Suprapubic skin (tissue), 4 donors: ENCODE results near the gene SLC5A4.

ENCODE experiments used
- POLR2A ChIP-seq, 2 donors: fragments of 450-650 bp; IDR thresholded peaks; one replicate each; pipeline ENCODE4 v1.6.1; 2017; ENCODE audit warnings: antibody characterized with exemption in 2 of 2, mild to moderate bottlenecking in 2 of 2, moderate library complexity in 2 of 2
- POLR2AphosphoS5 ChIP-seq, 3 donors: sonication (generic); formaldehyde crosslinking; IDR thresholded peaks; one replicate each; pipeline ENCODE4 v1.6.1; 2017; ENCODE audit warnings: antibody characterized with exemption in 3 of 3
- TF ChIP-seq, protein P1 (sequence below), 2 donors: fragments of 200-600 bp in 1 of 2; fragments of 450-650 bp in 1 of 2; sonication (generic) in 1 of 2; IDR thresholded peaks; one replicate each; pipeline ENCODE4 v1.5.1; 2016 to 2019; ENCODE audit warnings: antibody characterized with exemption in 2 of 2, mild to moderate bottlenecking in 1 of 2, moderate library complexity in 1 of 2

DNA sequence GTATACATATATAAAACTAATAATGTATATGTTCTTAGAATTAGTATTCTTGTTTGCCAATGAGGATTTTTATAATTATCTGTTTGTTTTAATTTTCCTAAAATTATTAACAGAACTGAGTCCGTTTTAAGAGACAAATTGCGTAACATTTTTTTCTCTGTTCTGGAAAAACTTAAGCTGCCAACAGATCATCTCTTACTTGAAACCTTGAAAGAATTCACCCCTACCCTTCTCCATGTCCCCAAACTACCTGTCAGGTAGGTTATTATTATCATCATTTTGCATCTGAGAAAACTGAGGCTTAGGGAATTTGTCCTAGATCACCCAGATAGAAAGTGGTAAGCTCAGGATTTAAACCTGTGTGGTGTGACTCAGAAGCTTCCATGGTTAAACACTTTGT, 14.7 kb downstream of the SLC5A4 start:
- TF ChIP-seq, protein P1, sequence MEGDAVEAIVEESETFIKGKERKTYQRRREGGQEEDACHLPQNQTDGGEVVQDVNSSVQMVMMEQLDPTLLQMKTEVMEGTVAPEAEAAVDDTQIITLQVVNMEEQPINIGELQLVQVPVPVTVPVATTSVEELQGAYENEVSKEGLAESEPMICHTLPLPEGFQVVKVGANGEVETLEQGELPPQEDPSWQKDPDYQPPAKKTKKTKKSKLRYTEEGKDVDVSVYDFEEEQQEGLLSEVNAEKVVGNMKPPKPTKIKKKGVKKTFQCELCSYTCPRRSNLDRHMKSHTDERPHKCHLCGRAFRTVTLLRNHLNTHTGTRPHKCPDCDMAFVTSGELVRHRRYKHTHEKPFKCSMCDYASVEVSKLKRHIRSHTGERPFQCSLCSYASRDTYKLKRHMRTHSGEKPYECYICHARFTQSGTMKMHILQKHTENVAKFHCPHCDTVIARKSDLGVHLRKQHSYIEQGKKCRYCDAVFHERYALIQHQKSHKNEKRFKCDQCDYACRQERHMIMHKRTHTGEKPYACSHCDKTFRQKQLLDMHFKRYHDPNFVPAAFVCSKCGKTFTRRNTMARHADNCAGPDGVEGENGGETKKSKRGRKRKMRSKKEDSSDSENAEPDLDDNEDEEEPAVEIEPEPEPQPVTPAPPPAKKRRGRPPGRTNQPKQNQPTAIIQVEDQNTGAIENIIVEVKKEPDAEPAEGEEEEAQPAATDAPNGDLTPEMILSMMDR (IDR thresholded peaks at IDR 0.05) = no peak
- no peak for TF ChIP-seq POLR2A (IDR thresholded peaks at IDR 0.05)
- no peak for TF ChIP-seq POLR2AphosphoS5 (IDR thresholded peaks at IDR 0.05)
